Suprapubic skin (tissue), 4 donors: Measurements from ENCODE around the gene CLCA4. TPM values are rescaled to one million over a fixed set of nuclear protein-coding genes. Genes with fewer than 3 reads are reported as not detected.
"Not testable (repeated sequence)": the region's sequence is repeated elsewhere in the genome, so short reads cannot be mapped to it uniquely, and the experiment has no call there.

Experiments
- DNase-seq, 2 donors: peaks; one replicate each; pipeline ENCODE4 v3.0.0-alpha.2; 2019; ENCODE audit warnings: low spot score in 2 of 2
- H3K27ac ChIP-seq: fragments of 200-600 bp; sonication (generic); one replicate; pipeline ENCODE4 v1.5.1; 2019
- H3K27me3 ChIP-seq: fragments of 200-600 bp; sonication (generic); one replicate; pipeline ENCODE4 v1.5.1; 2019
- H3K36me3 ChIP-seq: fragments of 200-600 bp; sonication (generic); one replicate; pipeline ENCODE4 v1.5.1; 2019
- H3K4me1 ChIP-seq: fragments of 200-600 bp; sonication (generic); one replicate; pipeline ENCODE4 v1.5.1; 2019
- H3K4me3 ChIP-seq: fragments of 200-600 bp; sonication (generic); one replicate; pipeline ENCODE4 v1.5.1; 2019; ENCODE audit warnings: mild to moderate bottlenecking
- H3K9me3 ChIP-seq: fragments of 200-600 bp; sonication (generic); one replicate; pipeline ENCODE4 v1.5.1; 2019
- CTCF ChIP-seq, 2 donors: fragments of 200-600 bp in 1 of 2; fragments of 450-650 bp in 1 of 2; sonication (generic) in 1 of 2; IDR thresholded peaks; one replicate each; pipeline ENCODE4 v1.5.1; 2016 to 2019; ENCODE audit warnings: antibody characterized with exemption in 2 of 2, mild to moderate bottlenecking in 1 of 2, moderate library complexity in 1 of 2
- EP300 ChIP-seq: sonication (generic); formaldehyde crosslinking; IDR thresholded peaks from one replicate; pipeline ENCODE4 v1.6.1; 2017; ENCODE audit warnings: antibody characterized with exemption
- POLR2A ChIP-seq, 2 donors: fragments of 450-650 bp; IDR thresholded peaks; one replicate each; pipeline ENCODE4 v1.6.1; 2017; ENCODE audit warnings: antibody characterized with exemption in 2 of 2, mild to moderate bottlenecking in 2 of 2, moderate library complexity in 2 of 2
- POLR2AphosphoS5 ChIP-seq, 3 donors: sonication (generic); formaldehyde crosslinking; IDR thresholded peaks; one replicate each; pipeline ENCODE4 v1.6.1; 2017; ENCODE audit warnings: antibody characterized with exemption in 3 of 3
- WGBS: methylation state at CpG from one replicate; pipeline ENCODE4 v1.1.5; 2018; 5-methylcytosine and 5-hydroxymethylcytosine counted together
- total RNA-seq, 4 donors: library from RNA; depleted of rRNA; stranded (reverse); fragments of >200 nt; gene quantifications; one replicate each; pipeline ENCODE4 v1.1.0, GENCODE V29; 2016

The CLCA4 gene
- total RNA-seq: 1 to 10 TPM; 1.4 to 2.3 (median 1.6) TPM

GRCh38 chr1:86546787-86547221 is at the start of gene CLCA4:
Gene CLCA4 (plus strand): TSS chr1:86547078. CDS start chr1:86547120, 42 bp downstream.
- peak within 1 kb of the TSS; percentile 20 for H3K27ac ChIP-seq
- 30% methylated on average over 2 of the region's 2 CpGs for WGBS

GRCh38 chr1:86498281-86498680 is 48.6 kb upstream of the CLCA4 start:
- peaks cover 25% of the 10 kb centered on the region for H3K4me1 ChIP-seq
- 76% methylated on average over 3 of the region's 3 CpGs for WGBS
- no peak overlapping the region for H3K27ac ChIP-seq
- TF ChIP-seq CTCF (IDR thresholded peaks at IDR 0.05) (no peak), POLR2AphosphoS5 (IDR thresholded peaks at IDR 0.05) (no peak), POLR2A (IDR thresholded peaks at IDR 0.05) (no peak), EP300 (no peak)
- no peak for DNase-seq
- H3K9me3 ChIP-seq: no peaks in the 10 kb centered on the region
- no peak overlapping the region for H3K4me3 ChIP-seq
- H3K36me3 ChIP-seq: no peaks in the 10 kb centered on the region
- H3K27me3 ChIP-seq: no peaks in the 10 kb centered on the region

More at GRCh38 chr1:86546787-86547221, at the start of gene CLCA4:
- TF ChIP-seq EP300: no peak
- TF ChIP-seq CTCF (IDR thresholded peaks at IDR 0.05): no peak
- TF ChIP-seq POLR2A (IDR thresholded peaks at IDR 0.05): no peak
- no peak for TF ChIP-seq POLR2AphosphoS5 (IDR thresholded peaks at IDR 0.05)
- H3K9me3 ChIP-seq: no peaks in the 10 kb centered on the region
- H3K4me1 ChIP-seq: no peaks in the 10 kb centered on the region
- no peak within 1 kb of the TSS for H3K4me3 ChIP-seq
- no peak for DNase-seq
- no peaks in the 10 kb centered on the region for H3K36me3 ChIP-seq
- H3K27me3 ChIP-seq: no peaks in the 10 kb centered on the region

GRCh38 chr1:86499987-86500593 is 46.8 kb upstream of the CLCA4 start:
- H3K36me3 ChIP-seq: no peaks in the 10 kb centered on the region
- no peak overlapping the region for H3K27ac ChIP-seq
- no peaks in the 10 kb centered on the region for H3K27me3 ChIP-seq
- WGBS: 35% methylated on average over 3 of the region's 3 CpGs
- H3K4me1 ChIP-seq: peaks cover 43% of the 10 kb centered on the region
- no peak overlapping the region for H3K4me3 ChIP-seq
- H3K9me3 ChIP-seq: no peaks in the 10 kb centered on the region
- TF ChIP-seq CTCF (IDR thresholded peaks at IDR 0.05): peak; percentile 52 to 53
- no peak for TF ChIP-seq POLR2A (IDR thresholded peaks at IDR 0.05)
- no peak for TF ChIP-seq EP300
- DNase-seq: no peak

- H3K27ac ChIP-seq: no peak overlapping the region
- no peaks in the 10 kb centered on the region for H3K9me3 ChIP-seq
- WGBS: 45% methylated on average over 2 of the region's 2 CpGs
- no peak for DNase-seq
- no peak for TF ChIP-seq EP300
- TF ChIP-seq CTCF (IDR thresholded peaks at IDR 0.05): no peak
- no peak for TF ChIP-seq POLR2A (IDR thresholded peaks at IDR 0.05)
- no peak for TF ChIP-seq POLR2AphosphoS5 (IDR thresholded peaks at IDR 0.05)
- peaks cover 49% of the 10 kb centered on the region for H3K4me1 ChIP-seq
- H3K4me3 ChIP-seq: no peak overlapping the region
- no peaks in the 10 kb centered on the region for H3K36me3 ChIP-seq
- H3K27me3 ChIP-seq: no peaks in the 10 kb centered on the region
Observed at GRCh38 chr1:86500714-86501113, 46.2 kb upstream of the CLCA4 start.

- H3K4me1 ChIP-seq: peaks cover 54% of the 10 kb centered on the region
- not testable (repeated sequence) for DNase-seq, H3K36me3 ChIP-seq, H3K9me3 ChIP-seq, H3K27me3 ChIP-seq
- peak; percentile 9 to 22 for TF ChIP-seq CTCF (IDR thresholded peaks at IDR 0.05)
- H3K4me3 ChIP-seq: peak overlapping the region; percentile 29
- WGBS: 58% methylated on average over 16 of the region's 16 CpGs
- peak overlapping the region; percentile 86 for H3K27ac ChIP-seq
Observed at GRCh38 chr1:86502125-86502646, 44.7 kb upstream of the CLCA4 start.
